Cerebellar nuclear complex (tissue), 1 donor: Measurements from ENCODE around the gene TSC22D2.

Experiments used
- DNase-seq, 2 experiments: peaks; one replicate each; lab custom pipeline; 2025; lab: John Stamatoyannopoulos, UW

Gene TSC22D2

DNA sequence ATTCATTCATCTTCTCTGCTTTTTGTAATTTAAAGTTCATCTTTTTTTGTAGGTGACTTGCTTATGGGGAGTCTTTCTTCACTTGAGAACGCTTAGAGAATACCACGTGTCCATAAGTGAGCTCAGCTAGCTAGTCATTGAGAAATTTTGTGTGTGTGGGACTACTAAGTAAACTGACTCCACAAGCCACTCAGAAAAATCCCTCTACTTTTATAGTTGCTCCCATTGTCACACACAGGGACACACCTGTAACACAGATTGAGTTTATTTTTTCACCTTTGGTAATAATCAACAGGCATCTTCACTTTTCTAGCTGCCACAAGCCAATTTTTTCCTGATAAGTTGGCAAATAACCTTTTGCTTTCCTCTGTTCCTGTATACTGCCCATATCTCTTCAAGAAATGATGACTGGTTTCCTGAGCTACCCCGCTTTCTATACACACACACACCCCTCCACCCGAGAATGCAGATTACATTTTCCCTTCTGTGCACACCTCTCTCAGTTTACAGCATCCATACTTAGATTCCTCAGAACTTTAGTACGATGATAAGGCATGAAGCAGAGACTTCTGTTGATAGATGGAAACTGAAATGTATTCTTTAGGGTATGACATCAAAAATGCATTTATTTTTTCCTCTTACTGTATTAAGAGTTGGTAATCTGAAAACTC lies 4.6 kb downstream of the TSC22D2 start:
- DNase-seq = no peak

DNA sequence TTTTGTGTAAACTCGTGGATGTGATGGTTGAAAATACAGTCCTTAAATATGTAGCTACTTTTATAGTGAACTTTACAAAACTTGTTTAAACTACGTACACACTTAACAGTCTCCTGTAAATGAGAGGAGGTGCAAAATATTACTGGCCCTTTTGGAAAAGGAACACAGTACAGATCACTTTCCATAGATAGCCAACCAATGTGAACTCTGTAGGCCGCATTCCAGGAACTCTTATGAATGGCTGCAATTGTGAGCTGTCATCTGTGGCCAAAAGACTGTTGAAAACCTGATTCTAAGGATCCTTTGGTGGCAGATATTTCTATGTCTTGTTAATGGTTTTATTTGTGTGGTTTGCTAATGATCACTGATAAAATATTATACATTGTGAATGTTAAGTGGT lies 6.2 kb downstream of the TSC22D2 start:
- no peak for DNase-seq

- no peak for DNase-seq
Measured at GRCh38 chr3:150414959-150415358, 6.9 kb downstream of the TSC22D2 start.

- no peak for DNase-seq
Measured at GRCh38 chr3:150419076-150419868, 11.2 kb downstream of the TSC22D2 start.

- DNase-seq = no peak
Measured at GRCh38 chr3:150419959-150420358, 11.9 kb downstream of the TSC22D2 start.

- DNase-seq = no peak
Measured at GRCh38 chr3:150421256-150421655, 13.2 kb downstream of the TSC22D2 start.

DNA sequence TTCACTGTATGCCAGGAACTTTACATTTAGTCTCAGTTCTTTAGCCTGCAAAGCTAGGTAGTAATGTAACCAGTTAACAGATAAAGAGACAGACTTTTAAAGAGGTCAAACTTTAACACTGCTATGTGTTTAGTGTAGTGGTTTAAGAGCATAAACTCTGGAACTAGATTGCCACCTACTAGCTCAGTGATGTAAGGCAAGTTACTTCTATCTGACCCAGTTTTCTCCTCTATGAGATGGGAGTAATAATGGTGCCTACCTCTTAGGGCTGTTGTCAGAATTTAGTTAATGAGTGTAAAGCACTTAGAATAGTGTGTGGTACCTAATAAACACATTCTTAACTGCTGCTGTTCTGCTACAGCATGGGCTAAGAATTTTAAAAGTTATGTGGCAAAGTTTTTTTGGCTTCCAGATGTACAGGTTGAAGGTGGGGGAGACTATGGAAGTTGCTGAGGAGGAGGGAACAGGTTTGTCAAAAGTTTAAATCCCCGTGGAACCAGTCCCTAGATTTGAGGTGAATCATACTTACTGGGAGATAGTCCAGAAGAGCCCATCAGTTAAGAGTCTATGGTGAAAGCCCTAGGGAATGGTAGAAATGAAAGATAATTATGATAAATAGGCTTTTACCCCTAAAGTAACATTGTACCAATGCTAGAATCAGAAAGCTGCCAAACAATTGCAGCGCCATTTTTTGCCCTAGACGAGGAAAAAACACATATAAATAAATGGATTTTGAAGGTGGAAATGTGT lies 13.9 kb downstream of the TSC22D2 start:
- no peak for DNase-seq

GRCh38 chr3:150422907-150423306 lies 14.8 kb downstream of the TSC22D2 start:
- no peak for DNase-seq

DNA sequence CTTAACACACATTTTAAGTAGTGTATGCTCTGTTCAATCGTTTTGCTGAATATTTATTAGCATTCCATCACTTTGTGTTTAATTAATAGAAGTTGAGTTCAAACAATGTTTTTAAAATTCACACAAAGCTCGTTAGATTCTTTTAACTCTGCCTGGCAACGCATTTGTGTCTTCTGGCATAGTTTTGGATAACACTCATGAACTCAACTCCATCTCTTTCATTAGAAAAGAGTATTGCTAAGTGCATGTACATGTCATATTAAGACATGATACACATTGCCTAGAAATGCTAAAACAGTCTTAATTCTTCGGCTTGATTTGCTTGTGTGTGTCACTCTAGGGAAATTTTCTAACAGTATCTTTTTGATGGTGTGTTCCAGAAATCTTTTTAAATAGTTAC lies 15.7 kb downstream of the TSC22D2 start:
- no peak for DNase-seq

GRCh38 chr3:150426292-150426691 lies 18.2 kb downstream of the TSC22D2 start:
- DNase-seq = no peak

GRCh38 chr3:150428562-150428961 lies 20.5 kb downstream of the TSC22D2 start:
- no peak for DNase-seq

- DNase-seq = no peak
Measured at GRCh38 chr3:150429767-150430671, 21.9 kb downstream of the TSC22D2 start.

GRCh38 chr3:150433347-150433746 lies 25.2 kb downstream of the TSC22D2 start:
- no peak for DNase-seq

GRCh38 chr3:150434234-150434633 lies 26.1 kb downstream of the TSC22D2 start:
- DNase-seq = no peak

DNA sequence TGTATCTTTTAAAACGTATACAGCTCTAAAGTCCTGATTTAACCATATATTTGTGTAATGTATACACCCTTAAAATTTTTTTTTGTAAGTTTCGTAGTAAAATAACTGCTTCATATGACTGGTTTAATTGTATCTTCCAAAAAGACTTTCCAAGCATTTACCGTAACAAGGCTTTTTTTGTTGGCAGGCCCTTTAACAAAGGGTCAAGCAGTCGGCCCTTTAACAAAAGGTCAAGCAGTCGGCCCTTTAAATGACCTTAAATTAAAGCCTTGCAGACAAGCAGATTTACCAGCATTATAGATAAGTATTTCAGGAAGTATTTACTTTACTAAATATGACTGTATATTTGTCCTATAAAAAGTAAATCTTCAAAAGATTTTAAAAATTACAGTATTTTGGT lies 28.1 kb downstream of the TSC22D2 start:
- DNase-seq = no peak

GRCh38 chr3:150439657-150440056 lies 31.6 kb downstream of the TSC22D2 start:
- DNase-seq = no peak

- DNase-seq = no peak
Measured at GRCh38 chr3:150443331-150443741, 35.2 kb downstream of the TSC22D2 start.

- no peak for DNase-seq
Measured at GRCh38 chr3:150444371-150444770, 36.3 kb downstream of the TSC22D2 start.

DNA sequence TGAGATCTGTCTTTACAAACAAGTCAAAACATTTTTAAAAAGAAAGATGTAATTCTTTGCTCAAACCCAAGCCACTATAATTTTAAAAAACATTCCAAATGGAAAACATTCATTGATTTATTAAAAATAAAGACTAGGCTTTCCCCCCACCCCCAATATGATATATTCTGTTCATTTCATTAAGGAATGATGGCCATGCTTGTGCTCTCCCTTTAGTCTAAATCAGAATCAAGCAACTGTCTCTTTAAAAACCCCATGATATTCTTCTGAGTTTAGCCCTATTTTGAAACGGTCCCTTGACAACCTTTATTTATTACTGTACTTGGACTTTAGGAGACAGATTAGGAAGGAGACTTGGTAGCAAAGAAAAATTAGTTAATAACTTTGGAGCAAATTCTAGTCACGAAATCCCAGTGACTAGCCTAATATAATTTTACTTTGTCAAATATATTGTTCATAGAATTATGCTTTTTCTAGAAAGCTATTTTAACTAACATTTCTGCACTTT lies 38.4 kb downstream of the TSC22D2 start:
- DNase-seq = no peak

DNA sequence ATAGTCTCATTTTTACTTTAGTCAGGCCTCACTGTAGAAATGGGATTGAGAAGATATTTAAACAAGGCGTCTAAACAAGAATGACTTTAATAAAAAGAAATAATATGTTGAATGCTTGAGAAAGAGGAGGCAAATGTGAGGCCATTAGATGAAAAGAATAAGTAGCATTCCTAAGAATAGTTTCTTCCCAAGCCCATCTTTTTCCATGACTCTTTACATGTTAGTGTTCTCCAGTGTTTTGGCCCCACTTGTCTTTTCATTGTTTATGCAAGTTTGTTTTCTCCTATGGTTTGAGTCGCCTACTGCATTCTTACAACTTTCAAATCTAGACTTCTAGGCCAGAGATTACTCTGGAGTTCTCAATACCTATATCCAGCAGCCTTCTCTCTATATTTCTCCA lies 39.0 kb downstream of the TSC22D2 start:
- DNase-seq = no peak

- DNase-seq = no peak
Measured at GRCh38 chr3:150447631-150448465, 39.8 kb downstream of the TSC22D2 start.
